NCI-H1092 treated with DMSO at 0.1 percent for 48 hours (cell line): ENCODE data around the gene CORO1A.
"Not testable (repeated sequence)": the region's sequence is repeated elsewhere in the genome, so short reads cannot be mapped to it uniquely, and the experiment has no call there.

Experiments
- DNase-seq: peaks from one replicate; lab custom pipeline; 2025; lab: John Stamatoyannopoulos, UW

The CORO1A gene

GRCh38 chr16:30183233-30184095 lies at the start of gene CORO1A:
Gene CORO1A, plus strand, starts transcription at chr16:30183602. Its CDS starts 1,608 bp downstream, at chr16:30185210.
- peak; percentile 80 for DNase-seq

GRCh38 chr16:30136971-30137605 lies 46.3 kb upstream of the CORO1A start:
- no peak for DNase-seq

- DNase-seq: no peak
These were observed 45.5 kb upstream of the CORO1A start for GRCh38 chr16:30137897-30138296.

- DNase-seq: peak; percentile 22
These were observed 43.6 kb upstream of the CORO1A start for GRCh38 chr16:30139583-30140481.

- DNase-seq: no peak
These were observed 41.7 kb upstream of the CORO1A start for GRCh38 chr16:30141750-30142149.

GRCh38 chr16:30142672-30143346 lies 40.6 kb upstream of the CORO1A start:
- DNase-seq: no peak

- DNase-seq: no peak
These were observed 40.1 kb upstream of the CORO1A start for GRCh38 chr16:30143347-30143702.

GRCh38 chr16:30144017-30144416 lies 39.4 kb upstream of the CORO1A start:
- DNase-seq: no peak

- no peak for DNase-seq
These were observed 38.5 kb upstream of the CORO1A start for GRCh38 chr16:30144917-30145316.

- DNase-seq: no peak
These were observed 37.7 kb upstream of the CORO1A start for GRCh38 chr16:30145657-30146056.

GRCh38 chr16:30147843-30148510 lies 35.4 kb upstream of the CORO1A start:
- no peak for DNase-seq

GRCh38 chr16:30149250-30149930 lies 34.0 kb upstream of the CORO1A start:
- DNase-seq: no peak

GRCh38 chr16:30151091-30151490 lies 32.3 kb upstream of the CORO1A start:
- DNase-seq: no peak

- DNase-seq: no peak
These were observed 30.9 kb upstream of the CORO1A start for GRCh38 chr16:30152517-30152916.

- no peak for DNase-seq
These were observed 28.2 kb upstream of the CORO1A start for GRCh38 chr16:30155188-30155587.

- no peak for DNase-seq
These were observed 26.2 kb upstream of the CORO1A start for GRCh38 chr16:30157214-30157613.

GRCh38 chr16:30163538-30163937 lies 19.9 kb upstream of the CORO1A start:
- DNase-seq: no peak

- no peak for DNase-seq
These were observed 17.1 kb upstream of the CORO1A start for GRCh38 chr16:30166202-30166902.

- DNase-seq: not testable (repeated sequence)
These were observed 14.7 kb upstream of the CORO1A start for GRCh38 chr16:30168746-30169145.

- DNase-seq: not testable (repeated sequence)
These were observed 14.0 kb upstream of the CORO1A start for GRCh38 chr16:30169416-30169815.
